Activated gamma-delta T cell treated with anti-CD3 and anti-CD28 coated beads, Interleukin-2, amount 50 U/mL, for 16 hours (primary cell): ENCODE data around the gene LSM6.

Experiments used
- DNase-seq: peaks from one replicate; pipeline ENCODE4 v3.0.0-alpha.2; 2020; ENCODE audit warnings: low read depth

Gene LSM6

GRCh38 chr4:146186041-146186440 is 10.5 kb downstream of the LSM6 start:
- no peak for DNase-seq

- no peak for DNase-seq
Observed at GRCh38 chr4:146186596-146186995, 11.1 kb downstream of the LSM6 start.

- DNase-seq, result no peak
Observed at GRCh38 chr4:146190456-146190855, 14.9 kb downstream of the LSM6 start.

GRCh38 chr4:146191766-146192458 is 16.4 kb downstream of the LSM6 start:
- no peak for DNase-seq

GRCh38 chr4:146193628-146194027 is 18.1 kb downstream of the LSM6 start:
- no peak for DNase-seq

GRCh38 chr4:146194212-146194611 is 18.7 kb downstream of the LSM6 start:
- no peak for DNase-seq

- no peak for DNase-seq
Observed at GRCh38 chr4:146202665-146203064, 27.1 kb downstream of the LSM6 start.

- DNase-seq, result no peak
Observed at GRCh38 chr4:146207410-146207809, 31.9 kb downstream of the LSM6 start.

GRCh38 chr4:146210890-146211289 is 35.4 kb downstream of the LSM6 start:
- DNase-seq, result no peak

- DNase-seq, result no peak
Observed at GRCh38 chr4:146211440-146211839, 35.9 kb downstream of the LSM6 start.

- no peak for DNase-seq
Observed at GRCh38 chr4:146212781-146213180, 37.3 kb downstream of the LSM6 start.

GRCh38 chr4:146214238-146214637 is 38.7 kb downstream of the LSM6 start, which contains the start of gene REELD1:
REELD1 (plus strand) TSS chr4:146214538; CDS start chr4:146216953, 2,415 bp downstream.
- DNase-seq, result no peak

GRCh38 chr4:146222313-146222712 is 46.8 kb downstream of the LSM6 start:
- no peak for DNase-seq

GRCh38 chr4:146224326-146224966 is 48.9 kb downstream of the LSM6 start:
- DNase-seq, result no peak

GRCh38 chr4:146229406-146229805 is 53.9 kb downstream of the LSM6 start:
- no peak for DNase-seq

GRCh38 chr4:146232131-146232722 is 56.7 kb downstream of the LSM6 start:
- DNase-seq, result no peak

GRCh38 chr4:146235654-146236177 is 60.2 kb downstream of the LSM6 start:
- DNase-seq, result no peak

GRCh38 chr4:146236216-146236615 is 60.7 kb downstream of the LSM6 start:
- no peak for DNase-seq

GRCh38 chr4:146237092-146237491 is 61.6 kb downstream of the LSM6 start:
- DNase-seq, result no peak

- no peak for DNase-seq
Observed at GRCh38 chr4:146238107-146238506, 62.6 kb downstream of the LSM6 start.
